ENCODE measurements around the gene PRDM16. TPM values are rescaled to one million over a fixed set of nuclear protein-coding genes. Genes with fewer than 3 reads are reported as not detected.
A peak's percentile ranks its signal among the peaks of the same experiment; 100 is the strongest.

Gene PRDM16
- total and polyA plus RNA-seq, 2 of the 13 experiments (the other 11 are each of a cell fraction or from before 2014, with no cell fraction given), result 0.15 to 0.81 TPM

DNA sequence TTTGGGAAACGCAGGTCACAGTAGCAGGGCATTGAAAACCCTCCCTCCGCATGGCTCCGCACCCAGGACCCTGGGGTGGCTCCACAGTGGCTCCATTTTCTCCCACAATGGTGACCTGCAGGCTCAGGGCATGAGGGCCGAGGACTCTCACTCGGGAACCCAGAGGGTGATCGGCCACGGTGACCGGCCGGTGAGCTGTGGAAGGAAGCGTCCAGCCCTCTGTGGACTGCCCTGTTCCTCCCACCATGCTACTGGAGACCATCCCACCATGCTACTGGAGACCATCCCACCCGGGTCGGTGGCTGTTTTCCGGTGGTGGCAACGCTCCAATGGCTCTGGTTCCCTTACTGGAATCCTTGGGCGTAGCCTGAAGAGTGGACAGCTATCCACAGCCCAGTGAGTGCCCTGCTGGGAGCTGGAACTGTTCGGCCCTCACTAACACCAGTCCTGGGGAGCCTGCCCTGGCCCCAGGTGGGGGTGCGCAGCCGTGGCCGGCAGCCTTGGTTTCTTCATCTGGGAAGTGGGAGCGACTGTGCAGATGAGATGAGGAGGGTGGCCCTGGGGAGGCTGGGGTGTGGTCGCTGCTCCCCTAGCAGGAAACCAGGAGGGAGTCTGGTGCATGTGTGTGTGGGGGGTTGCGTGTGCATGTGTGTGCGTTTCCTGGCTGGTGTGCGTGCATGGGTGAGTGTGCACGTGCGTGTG, 59.6 kb downstream of the PRDM16 start:
- ATAC-seq, result no peak
- TF ChIP-seq ZNF629 (CRISPR knock-in tag; conservative IDR thresholded peaks at IDR 0.05) (no peak), TBX3 (IDR thresholded peaks at IDR 0.05; ENCODE audit: borderline replicate concordance) (no peak), ZNF564 (CRISPR knock-in tag; IDR thresholded peaks at IDR 0.05) (no peak), BRCA1 (CRISPR knock-in tag; IDR thresholded peaks at IDR 0.05) (no peak), ZIK1 (CRISPR knock-in tag; IDR thresholded peaks at IDR 0.05; ENCODE audit: borderline replicate concordance, low read depth) (no peak), IRX3 (CRISPR knock-in tag; IDR thresholded peaks at IDR 0.05; ENCODE audit: borderline replicate concordance, low read depth) (no peak)
- peaks cover 45% of the 10 kb centered on the region for H3K4me1 ChIP-seq (ENCODE audit: insufficient read depth, low read length)
- no peak overlapping the region for H2AFZ ChIP-seq (ENCODE audit: low read length)
- H3K36me3 ChIP-seq (replicated peaks in 1 of 2; ENCODE audit: control insufficient read depth in 1 of 2, insufficient read depth in 2 of 2, low read length in 2 of 2), result no peaks in the 10 kb centered on the region
- WGBS (ENCODE audit: low lambda C conversion rate), result 86% methylated on average over 13 of the region's 26 CpGs
- H3K4me3 ChIP-seq (replicated peaks in 1 of 3; ENCODE audit: insufficient read depth in 1 of 3, low read depth in 2 of 3, low read length in 3 of 3), result no peak overlapping the region
- no TSS peak for BruUV-seq (replicated peaks)
- no peaks in the 10 kb centered on the region for H4K20me1 ChIP-seq (ENCODE audit: insufficient read depth, low read length)
- CTCF ChIA-PET (ENCODE audit: low intra/inter-chr PET ratio, low total read pairs), result no interaction called here
- H3K79me2 ChIP-seq (ENCODE audit: insufficient read depth, low read length), result no peaks in the 10 kb centered on the region
- H3K27ac ChIP-seq (ENCODE audit: extremely low read length, insufficient read depth, low read length), result no peak overlapping the region
- in situ Hi-C loops (cut with HindIII; ENCODE audit: extremely low pct_ligation_motif_present, low pct_unique_long_range_greater_than_20kb) (no loop called here), intact Hi-C loops (cut with micrococcal nuclease; ENCODE audit: unreplicated experiment) (no loop called here)
- FAIRE-seq, result no peak
- no peaks in the 10 kb centered on the region for H3K9me3 ChIP-seq (ENCODE audit: low read length)
- peaks cover 4 to 9% of the 10 kb centered on the region in 2 experiments; a peak in 1 of 5 replicates for H3K27me3 ChIP-seq (ENCODE audit: control insufficient read depth in 1 of 2, insufficient read depth in 2 of 2, low read length in 2 of 2)
- H3K9ac ChIP-seq (ENCODE audit: insufficient read depth, low read depth, low read length), result no peak overlapping the region
- H3K4me2 ChIP-seq (ENCODE audit: low read depth, low read length), result no peak overlapping the region
- POLR2A ChIA-PET, result no interaction called here
- no peak for DNase-seq (ENCODE audit: low spot score)

DNA sequence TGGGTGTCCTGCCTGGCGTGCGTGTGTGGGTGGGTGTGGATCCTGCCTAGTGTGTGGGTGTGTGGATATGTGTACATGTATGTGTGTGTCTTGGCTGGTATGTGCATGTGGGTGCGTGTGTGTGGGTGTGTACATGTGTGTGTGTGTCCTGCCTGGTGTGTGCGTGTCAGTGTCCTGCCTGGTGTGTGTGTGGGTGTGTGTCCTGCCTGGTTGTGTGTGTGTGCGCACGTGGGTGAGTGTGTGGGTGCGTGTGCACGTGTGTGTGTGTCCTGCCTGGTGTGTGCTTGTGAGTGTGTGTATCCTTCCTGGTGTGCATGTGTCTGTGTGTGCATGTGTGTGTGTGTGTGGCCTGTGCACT, 60.1 kb downstream of the PRDM16 start:
- no peaks in the 10 kb centered on the region for H3K36me3 ChIP-seq (replicated peaks in 1 of 2; ENCODE audit: control insufficient read depth in 1 of 2, insufficient read depth in 2 of 2, low read length in 2 of 2)
- no peak overlapping the region for H3K4me2 ChIP-seq (ENCODE audit: low read depth, low read length)
- no peaks in the 10 kb centered on the region for H4K20me1 ChIP-seq (ENCODE audit: insufficient read depth, low read length)
- no TSS peak for BruUV-seq (replicated peaks)
- DNase-seq (ENCODE audit: low spot score) (no peak), ATAC-seq (no peak), FAIRE-seq (no peak)
- TF ChIP-seq, protein P1, sequence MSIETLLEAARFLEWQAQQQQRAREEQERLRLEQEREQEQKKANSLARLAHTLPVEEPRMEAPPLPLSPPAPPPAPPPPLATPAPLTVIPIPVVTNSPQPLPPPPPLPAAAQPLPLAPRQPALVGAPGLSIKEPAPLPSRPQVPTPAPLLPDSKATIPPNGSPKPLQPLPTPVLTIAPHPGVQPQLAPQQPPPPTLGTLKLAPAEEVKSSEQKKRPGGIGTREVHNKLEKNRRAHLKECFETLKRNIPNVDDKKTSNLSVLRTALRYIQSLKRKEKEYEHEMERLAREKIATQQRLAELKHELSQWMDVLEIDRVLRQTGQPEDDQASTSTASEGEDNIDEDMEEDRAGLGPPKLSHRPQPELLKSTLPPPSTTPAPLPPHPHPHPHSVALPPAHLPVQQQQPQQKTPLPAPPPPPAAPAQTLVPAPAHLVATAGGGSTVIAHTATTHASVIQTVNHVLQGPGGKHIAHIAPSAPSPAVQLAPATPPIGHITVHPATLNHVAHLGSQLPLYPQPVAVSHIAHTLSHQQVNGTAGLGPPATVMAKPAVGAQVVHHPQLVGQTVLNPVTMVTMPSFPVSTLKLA (IDR thresholded peaks at IDR 0.05), result peak; percentile 50
- TF ChIP-seq ZZZ3 (CRISPR knock-in tag; IDR thresholded peaks at IDR 0.05; ENCODE audit: borderline replicate concordance), result no peak
- TF ChIP-seq, protein P2, sequence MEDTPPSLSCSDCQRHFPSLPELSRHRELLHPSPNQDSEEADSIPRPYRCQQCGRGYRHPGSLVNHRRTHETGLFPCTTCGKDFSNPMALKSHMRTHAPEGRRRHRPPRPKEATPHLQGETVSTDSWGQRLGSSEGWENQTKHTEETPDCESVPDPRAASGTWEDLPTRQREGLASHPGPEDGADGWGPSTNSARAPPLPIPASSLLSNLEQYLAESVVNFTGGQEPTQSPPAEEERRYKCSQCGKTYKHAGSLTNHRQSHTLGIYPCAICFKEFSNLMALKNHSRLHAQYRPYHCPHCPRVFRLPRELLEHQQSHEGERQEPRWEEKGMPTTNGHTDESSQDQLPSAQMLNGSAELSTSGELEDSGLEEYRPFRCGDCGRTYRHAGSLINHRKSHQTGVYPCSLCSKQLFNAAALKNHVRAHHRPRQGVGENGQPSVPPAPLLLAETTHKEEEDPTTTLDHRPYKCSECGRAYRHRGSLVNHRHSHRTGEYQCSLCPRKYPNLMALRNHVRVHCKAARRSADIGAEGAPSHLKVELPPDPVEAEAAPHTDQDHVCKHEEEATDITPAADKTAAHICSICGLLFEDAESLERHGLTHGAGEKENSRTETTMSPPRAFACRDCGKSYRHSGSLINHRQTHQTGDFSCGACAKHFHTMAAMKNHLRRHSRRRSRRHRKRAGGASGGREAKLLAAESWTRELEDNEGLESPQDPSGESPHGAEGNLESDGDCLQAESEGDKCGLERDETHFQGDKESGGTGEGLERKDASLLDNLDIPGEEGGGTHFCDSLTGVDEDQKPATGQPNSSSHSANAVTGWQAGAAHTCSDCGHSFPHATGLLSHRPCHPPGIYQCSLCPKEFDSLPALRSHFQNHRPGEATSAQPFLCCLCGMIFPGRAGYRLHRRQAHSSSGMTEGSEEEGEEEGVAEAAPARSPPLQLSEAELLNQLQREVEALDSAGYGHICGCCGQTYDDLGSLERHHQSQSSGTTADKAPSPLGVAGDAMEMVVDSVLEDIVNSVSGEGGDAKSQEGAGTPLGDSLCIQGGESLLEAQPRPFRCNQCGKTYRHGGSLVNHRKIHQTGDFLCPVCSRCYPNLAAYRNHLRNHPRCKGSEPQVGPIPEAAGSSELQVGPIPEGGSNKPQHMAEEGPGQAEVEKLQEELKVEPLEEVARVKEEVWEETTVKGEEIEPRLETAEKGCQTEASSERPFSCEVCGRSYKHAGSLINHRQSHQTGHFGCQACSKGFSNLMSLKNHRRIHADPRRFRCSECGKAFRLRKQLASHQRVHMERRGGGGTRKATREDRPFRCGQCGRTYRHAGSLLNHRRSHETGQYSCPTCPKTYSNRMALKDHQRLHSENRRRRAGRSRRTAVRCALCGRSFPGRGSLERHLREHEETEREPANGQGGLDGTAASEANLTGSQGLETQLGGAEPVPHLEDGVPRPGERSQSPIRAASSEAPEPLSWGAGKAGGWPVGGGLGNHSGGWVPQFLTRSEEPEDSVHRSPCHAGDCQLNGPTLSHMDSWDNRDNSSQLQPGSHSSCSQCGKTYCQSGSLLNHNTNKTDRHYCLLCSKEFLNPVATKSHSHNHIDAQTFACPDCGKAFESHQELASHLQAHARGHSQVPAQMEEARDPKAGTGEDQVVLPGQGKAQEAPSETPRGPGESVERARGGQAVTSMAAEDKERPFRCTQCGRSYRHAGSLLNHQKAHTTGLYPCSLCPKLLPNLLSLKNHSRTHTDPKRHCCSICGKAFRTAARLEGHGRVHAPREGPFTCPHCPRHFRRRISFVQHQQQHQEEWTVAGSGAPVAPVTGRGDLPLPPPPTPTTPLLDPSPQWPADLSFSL (CRISPR knock-in tag; IDR thresholded peaks at IDR 0.05), result 0 out of 2 replicates have a peak, but pooled peaks have one; percentile 25
- intact Hi-C loops (cut with micrococcal nuclease; ENCODE audit: unreplicated experiment), result no loop called here
- in situ Hi-C loops (cut with HindIII; ENCODE audit: extremely low pct_ligation_motif_present, low pct_unique_long_range_greater_than_20kb), result no loop called here
- H3K4me3 ChIP-seq (replicated peaks in 1 of 3; ENCODE audit: insufficient read depth in 1 of 3, low read depth in 2 of 3, low read length in 3 of 3), result no peak overlapping the region
- ChIA-PET POLR2A (no interaction called here), CTCF (ENCODE audit: low intra/inter-chr PET ratio, low total read pairs) (no interaction called here)
- no peaks in the 10 kb centered on the region for H3K79me2 ChIP-seq (ENCODE audit: insufficient read depth, low read length)
- 77% methylated on average over 8 of the region's 8 CpGs for WGBS (ENCODE audit: low lambda C conversion rate)
- H3K9ac ChIP-seq (ENCODE audit: insufficient read depth, low read depth, low read length), result no peak overlapping the region
- H3K4me1 ChIP-seq (ENCODE audit: insufficient read depth, low read length), result peaks cover 50% of the 10 kb centered on the region
- H2AFZ ChIP-seq (ENCODE audit: low read length), result no peak overlapping the region
- H3K27ac ChIP-seq (ENCODE audit: extremely low read length, insufficient read depth, low read length), result no peak overlapping the region
- peaks cover 2 to 7% of the 10 kb centered on the region in 2 experiments; a peak in 1 of 5 replicates for H3K27me3 ChIP-seq (ENCODE audit: control insufficient read depth in 1 of 2, insufficient read depth in 2 of 2, low read length in 2 of 2)
- H3K9me3 ChIP-seq (ENCODE audit: low read length), result no peaks in the 10 kb centered on the region
